ENCODE data around the gene STEAP1B. TPM values are rescaled to one million over a fixed set of nuclear protein-coding genes. Genes with fewer than 3 reads are reported as not detected.
"Not testable (repeated sequence)": the region's sequence is repeated elsewhere in the genome, so short reads cannot be mapped to it uniquely, and the experiment has no call there.

Gene STEAP1B
- total and polyA plus RNA-seq, 2 of the 4 experiments (the other 2 are of a cell fraction) = 7.9 to 13.8 TPM

DNA sequence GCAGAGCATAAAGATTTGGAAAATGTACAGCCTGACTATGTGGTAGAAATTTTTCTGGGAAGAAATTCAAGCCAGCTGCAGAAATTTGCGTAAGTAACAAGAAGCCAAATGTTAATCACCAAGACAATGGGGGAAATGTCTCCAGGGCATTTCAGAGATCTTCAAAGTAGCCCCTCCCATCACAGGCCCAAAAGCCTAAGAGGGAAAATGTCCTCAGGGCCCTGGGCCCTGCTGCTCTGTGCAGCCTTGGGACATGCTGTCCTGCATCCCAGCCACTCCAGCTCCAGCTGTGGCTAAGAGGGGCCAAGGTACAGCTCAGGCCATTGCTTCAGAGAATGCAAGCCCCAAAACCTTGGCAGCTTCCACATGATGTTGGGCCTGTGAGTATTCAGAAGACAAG lies 19.6 kb upstream of the STEAP1B start:
- POLR2A ChIA-PET (ENCODE audit: unreplicated experiment); in situ Hi-C loops (cut with MboI; ENCODE audit: low sequenced_read_pairs); H2BK5ac ChIP-seq (ENCODE audit: low read depth, low read length, poor library complexity, severe bottlenecking); ATAC-seq (ENCODE audit: low read depth); H3K4me2 ChIP-seq (ENCODE audit: low read depth, low read length); H3K18ac ChIP-seq (ENCODE audit: low read depth, low read length); H2AK5ac ChIP-seq (ENCODE audit: low read depth, low read length); H3K56ac ChIP-seq (ENCODE audit: extremely low read depth, insufficient read depth, low read length); H4K91ac ChIP-seq (ENCODE audit: insufficient read depth, low read depth, low read length); H3K14ac ChIP-seq (replicated peaks; ENCODE audit: low read depth, low read length); H3K36me3 ChIP-seq (ENCODE audit: control insufficient read depth, insufficient read depth, low read length); H3K9me1 ChIP-seq (ENCODE audit: insufficient read depth, low read length); BruUV-seq (replicated peaks); H3K4ac ChIP-seq (ENCODE audit: low read depth, low read length); H4K5ac ChIP-seq (ENCODE audit: low read depth, low read length); H2AK9ac ChIP-seq (replicated peaks; ENCODE audit: low read depth, low read length, poor library complexity); H3K27ac ChIP-seq (ENCODE audit: insufficient read depth, low read length); H3K4me1 ChIP-seq (ENCODE audit: control insufficient read depth, insufficient read depth, low read length); CTCF ChIA-PET; H4K20me1 ChIP-seq (ENCODE audit: insufficient read depth, low read length); H4K8ac ChIP-seq (ENCODE audit: low read depth in 2 of 2, low read length in 2 of 2); H2BK120ac ChIP-seq (ENCODE audit: low read depth, low read length); H3K27me3 ChIP-seq (ENCODE audit: control insufficient read depth, insufficient read depth, low read length); H3K9ac ChIP-seq (ENCODE audit: low read depth, low read length); DNase-seq; H3K9me3 ChIP-seq (ENCODE audit: control insufficient read depth, insufficient read depth, low read length); H2BK20ac ChIP-seq (ENCODE audit: low read depth, low read length); intact Hi-C loops (cut with micrococcal nuclease); H3K23ac ChIP-seq (ENCODE audit: low read depth, low read length); H2BK15ac ChIP-seq (ENCODE audit: low read depth, low read length); H3K79me1 ChIP-seq (ENCODE audit: low read depth in 1 of 2, low read length in 2 of 2); dilution Hi-C loops (cut with HindIII; ENCODE audit: low sequenced_read_pairs, unreplicated experiment); H3K4me3 ChIP-seq (ENCODE audit: insufficient read depth, low read depth, low read length); H2AFZ ChIP-seq (replicated peaks; ENCODE audit: low read length, poor library complexity): not testable (repeated sequence)
- WGBS, 2 experiments (ENCODE audit: extremely low coverage in 2 of 2, insufficient read length in 1 of 2) = no CpG with 5 or more reads among the region's 1 CpG

DNA sequence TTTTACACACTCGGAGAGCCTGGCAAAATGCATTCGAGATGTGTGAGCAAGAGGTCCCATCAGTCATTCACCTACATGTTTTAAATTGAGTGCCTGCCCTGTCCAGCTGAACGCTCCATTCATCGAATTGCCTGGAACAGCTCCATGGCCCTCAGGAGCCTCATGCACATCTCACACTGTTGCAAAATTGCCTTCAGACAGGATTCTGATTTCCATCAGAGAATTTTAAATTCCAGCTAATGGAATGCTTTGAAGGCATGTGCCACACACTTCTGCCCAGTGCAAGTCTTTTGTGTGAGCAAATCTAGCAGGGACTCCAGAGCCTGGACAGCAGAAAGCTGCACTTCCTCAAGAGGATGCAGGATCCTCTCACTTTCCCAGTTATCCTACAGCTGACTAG lies 17.0 kb upstream of the STEAP1B start:
- H4K20me1 ChIP-seq (ENCODE audit: insufficient read depth, low read length); POLR2A ChIA-PET (ENCODE audit: unreplicated experiment); H2BK15ac ChIP-seq (ENCODE audit: low read depth, low read length); dilution Hi-C loops (cut with HindIII; ENCODE audit: low sequenced_read_pairs, unreplicated experiment); H2BK5ac ChIP-seq (ENCODE audit: low read depth, low read length, poor library complexity, severe bottlenecking); H2AK9ac ChIP-seq (replicated peaks; ENCODE audit: low read depth, low read length, poor library complexity); H3K9me3 ChIP-seq (ENCODE audit: control insufficient read depth, insufficient read depth, low read length); H3K4me2 ChIP-seq (ENCODE audit: low read depth, low read length); H2BK20ac ChIP-seq (ENCODE audit: low read depth, low read length); H2AK5ac ChIP-seq (ENCODE audit: low read depth, low read length); H3K4ac ChIP-seq (ENCODE audit: low read depth, low read length); H3K9me1 ChIP-seq (ENCODE audit: insufficient read depth, low read length); H3K18ac ChIP-seq (ENCODE audit: low read depth, low read length); H3K23ac ChIP-seq (ENCODE audit: low read depth, low read length); BruUV-seq (replicated peaks); H3K36me3 ChIP-seq (ENCODE audit: control insufficient read depth, insufficient read depth, low read length); H4K8ac ChIP-seq (ENCODE audit: low read depth in 2 of 2, low read length in 2 of 2); H3K14ac ChIP-seq (replicated peaks; ENCODE audit: low read depth, low read length); H3K4me3 ChIP-seq (ENCODE audit: insufficient read depth, low read depth, low read length); H3K27ac ChIP-seq (ENCODE audit: insufficient read depth, low read length); in situ Hi-C loops (cut with MboI; ENCODE audit: low sequenced_read_pairs); H3K56ac ChIP-seq (ENCODE audit: extremely low read depth, insufficient read depth, low read length); H3K27me3 ChIP-seq (ENCODE audit: control insufficient read depth, insufficient read depth, low read length); H2BK120ac ChIP-seq (ENCODE audit: low read depth, low read length); H3K9ac ChIP-seq (ENCODE audit: low read depth, low read length); DNase-seq; H3K79me1 ChIP-seq (ENCODE audit: low read depth in 1 of 2, low read length in 2 of 2); H4K91ac ChIP-seq (ENCODE audit: insufficient read depth, low read depth, low read length); H4K5ac ChIP-seq (ENCODE audit: low read depth, low read length); H2AFZ ChIP-seq (replicated peaks; ENCODE audit: low read length, poor library complexity); intact Hi-C loops (cut with micrococcal nuclease); H3K4me1 ChIP-seq (ENCODE audit: control insufficient read depth, insufficient read depth, low read length); ATAC-seq (ENCODE audit: low read depth); CTCF ChIA-PET: not testable (repeated sequence)
- WGBS, 2 experiments (ENCODE audit: extremely low coverage in 2 of 2, insufficient read length in 1 of 2) = no CpG with 5 or more reads among the region's 4 CpGs
